Fibroblast of lung (primary cell): ENCODE results near the gene SEMA6A. TPM values are rescaled to one million over a fixed set of nuclear protein-coding genes. Genes with fewer than 3 reads are reported as not detected.

Experiments used
- DNase-seq, 2 donors: peaks; one replicate each; pipeline versions ENCODE4 v3.0.0 to v3.0.0-alpha.2; 2010; ENCODE audit warnings: low read depth in 2 of 2
- H2AFZ ChIP-seq: 2 replicates; pipeline ENCODE4 v1.5.1; 2012; ENCODE audit warnings: low read length, control low read depth, inconsistent platforms
- H3K27ac ChIP-seq: 2 replicates; pipeline ENCODE4 v1.5.1; 2011; ENCODE audit warnings: low read length, control low read depth; ENCODE audit not compliant: insufficient read depth
- H3K27me3 ChIP-seq: 2 replicates; pipeline ENCODE4 v1.5.1; 2011; ENCODE audit warnings: mild to moderate bottlenecking, low read length; ENCODE audit not compliant: control insufficient read depth, insufficient read depth
- H3K36me3 ChIP-seq: 2 replicates; pipeline ENCODE4 v1.5.1; 2011; ENCODE audit warnings: low read length; ENCODE audit not compliant: control insufficient read depth, insufficient read depth
- H3K4me1 ChIP-seq: 2 replicates; pipeline ENCODE4 v1.5.1; 2011; ENCODE audit warnings: low read length; ENCODE audit not compliant: control insufficient read depth, insufficient read depth; ENCODE audit errors: extremely low read depth
- H3K4me2 ChIP-seq: 2 replicates; pipeline ENCODE4 v1.5.1; 2011; ENCODE audit warnings: low read length, control low read depth; ENCODE audit not compliant: insufficient read depth; ENCODE audit errors: extremely low read depth
- H3K4me3 ChIP-seq, 4 experiments: fragments of 200-600 bp in 1 of 4; sonication (generic) in 1 of 4; replicated peaks in 1 of 4; 2 replicates each; pipeline ENCODE4 v1.5.1; 2011 to 2016; ENCODE audit warnings: low read length in 4 of 4, low read depth in 3 of 4, mild to moderate bottlenecking in 3 of 4, control low read depth in 2 of 4, inconsistent platforms in 1 of 4, mixed read lengths in 1 of 4; ENCODE audit not compliant: insufficient read depth in 1 of 4; ENCODE audit errors: control extremely low read depth in 1 of 4
- H3K79me2 ChIP-seq: 2 replicates; pipeline ENCODE4 v1.5.1; 2012; ENCODE audit warnings: mild to moderate bottlenecking, low read length, inconsistent platforms; ENCODE audit not compliant: control insufficient read depth, insufficient read depth
- H3K9ac ChIP-seq: 2 replicates; pipeline ENCODE4 v1.5.1; 2011; ENCODE audit warnings: mild to moderate bottlenecking, low read length, control low read depth; ENCODE audit not compliant: insufficient read depth
- H3K9me3 ChIP-seq: 2 replicates; pipeline ENCODE4 v1.5.1; 2012; ENCODE audit warnings: low read depth, low read length; ENCODE audit not compliant: control insufficient read depth, insufficient read depth
- H4K20me1 ChIP-seq: 2 replicates; pipeline ENCODE4 v1.5.1; 2011; ENCODE audit warnings: low read length; ENCODE audit not compliant: control insufficient read depth, insufficient read depth; ENCODE audit errors: extremely low read depth
- EZH2 ChIP-seq: IDR thresholded peaks from 2 replicates; pipeline ENCODE4 v1.5.1; 2012; ENCODE audit warnings: low read length, control low read depth, mild to moderate bottlenecking; ENCODE audit errors: missing control alignments
- polyA plus RNA-seq, 2 donors: library from polyadenylated mRNA; depleted of rRNA in 1 of 2; stranded (reverse) in 1 of 2; unstranded in 1 of 2; fragments of >200 nt; gene quantifications; 2 replicates each; pipeline ENCODE4 v1.2.1, GENCODE V29; 2011 to 2012; ENCODE audit warnings: missing spikeins in 1 of 2
- total RNA-seq: library from RNA; depleted of rRNA; stranded (reverse); fragments of >200 nt; gene quantifications from 2 replicates; pipeline ENCODE4 v1.2.1, GENCODE V29; 2014
- TF ChIP-seq, protein P1 (sequence below), 2 donors: IDR thresholded peaks in 1 of 2; conservative IDR thresholded peaks in 1 of 2; 1 replicate in 1 of 2; 2 replicates in 1 of 2; pipeline ENCODE4 v1.5.1; 2011 to 2012; ENCODE audit warnings: low read length in 2 of 2, control low read depth in 1 of 2, inconsistent platforms in 1 of 2, low read depth in 1 of 2, mild to moderate bottlenecking in 1 of 2

Gene SEMA6A
- total and polyA plus RNA-seq, 2 donors (not counting 1 experiment from before 2014, with no cell fraction given), result 0.17 to 0.22 TPM

DNA sequence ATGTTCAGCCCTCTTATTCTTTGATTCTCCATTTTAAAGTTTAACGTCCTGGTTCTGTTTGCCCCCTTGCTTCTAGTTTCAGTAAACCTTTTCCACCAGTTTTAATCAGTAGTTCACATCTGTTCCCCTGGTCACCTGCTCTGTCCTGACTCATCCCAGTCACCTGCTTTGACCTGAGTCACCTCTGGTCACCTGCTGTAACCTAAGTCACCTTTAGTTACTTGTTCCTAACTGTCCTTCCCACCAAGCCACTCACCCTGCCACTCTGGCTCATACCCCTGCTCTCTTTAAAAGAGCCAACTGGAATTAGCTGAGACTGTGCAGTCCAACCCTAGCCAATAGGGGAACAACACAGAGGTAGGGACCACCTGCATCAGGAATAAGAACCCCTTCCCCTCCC, 43.0 kb downstream of the SEMA6A start:
- DNase-seq, result no peak
- H3K79me2 ChIP-seq, result no peaks in the 10 kb centered on the region
- H3K4me2 ChIP-seq, result no peak overlapping the region
- H3K4me3 ChIP-seq, result no peak overlapping the region
- no peak overlapping the region for H3K27ac ChIP-seq
- H3K36me3 ChIP-seq, result no peaks in the 10 kb centered on the region
- no peak overlapping the region for H3K9ac ChIP-seq
- H2AFZ ChIP-seq, result no peak overlapping the region
- H3K9me3 ChIP-seq, result no peaks in the 10 kb centered on the region
- H3K27me3 ChIP-seq, result no peaks in the 10 kb centered on the region
- TF ChIP-seq EZH2, result no peak
- TF ChIP-seq, protein P1, sequence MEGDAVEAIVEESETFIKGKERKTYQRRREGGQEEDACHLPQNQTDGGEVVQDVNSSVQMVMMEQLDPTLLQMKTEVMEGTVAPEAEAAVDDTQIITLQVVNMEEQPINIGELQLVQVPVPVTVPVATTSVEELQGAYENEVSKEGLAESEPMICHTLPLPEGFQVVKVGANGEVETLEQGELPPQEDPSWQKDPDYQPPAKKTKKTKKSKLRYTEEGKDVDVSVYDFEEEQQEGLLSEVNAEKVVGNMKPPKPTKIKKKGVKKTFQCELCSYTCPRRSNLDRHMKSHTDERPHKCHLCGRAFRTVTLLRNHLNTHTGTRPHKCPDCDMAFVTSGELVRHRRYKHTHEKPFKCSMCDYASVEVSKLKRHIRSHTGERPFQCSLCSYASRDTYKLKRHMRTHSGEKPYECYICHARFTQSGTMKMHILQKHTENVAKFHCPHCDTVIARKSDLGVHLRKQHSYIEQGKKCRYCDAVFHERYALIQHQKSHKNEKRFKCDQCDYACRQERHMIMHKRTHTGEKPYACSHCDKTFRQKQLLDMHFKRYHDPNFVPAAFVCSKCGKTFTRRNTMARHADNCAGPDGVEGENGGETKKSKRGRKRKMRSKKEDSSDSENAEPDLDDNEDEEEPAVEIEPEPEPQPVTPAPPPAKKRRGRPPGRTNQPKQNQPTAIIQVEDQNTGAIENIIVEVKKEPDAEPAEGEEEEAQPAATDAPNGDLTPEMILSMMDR (conservative IDR thresholded peaks at IDR 0.05 in 1 of 2, IDR thresholded peaks at IDR 0.05 in 1 of 2; ENCODE audit: low read depth in 1 of 2, low read length in 2 of 2), result no peak
- no peaks in the 10 kb centered on the region for H4K20me1 ChIP-seq
- no peaks in the 10 kb centered on the region for H3K4me1 ChIP-seq

DNA sequence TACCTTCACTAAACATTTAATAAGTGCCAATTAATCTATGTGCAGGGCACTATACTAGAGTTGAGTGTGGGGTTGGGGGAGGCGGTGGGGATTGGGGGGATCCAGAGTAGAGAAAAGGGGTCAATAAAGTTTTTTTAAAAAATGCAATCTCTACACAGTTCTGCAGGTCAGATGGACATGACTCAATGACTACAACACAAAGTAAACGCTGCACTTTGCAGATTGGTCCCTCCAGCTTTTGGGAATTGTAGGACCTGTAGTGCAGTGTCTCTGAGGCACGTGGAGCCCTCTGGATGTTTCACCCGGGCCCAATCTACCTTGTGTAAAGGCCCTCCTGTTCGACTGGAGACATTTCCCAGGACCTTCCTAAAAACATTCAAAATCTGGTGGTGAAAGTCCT, 43.5 kb downstream of the SEMA6A start:
- Histone ChIP-seq H3K4me2 (no peak overlapping the region), H3K79me2 (no peaks in the 10 kb centered on the region), H2AFZ (no peak overlapping the region), H3K4me1 (no peaks in the 10 kb centered on the region), H3K27ac (no peak overlapping the region), H4K20me1 (no peaks in the 10 kb centered on the region), H3K36me3 (no peaks in the 10 kb centered on the region), H3K9me3 (no peaks in the 10 kb centered on the region), H3K4me3 (no peak overlapping the region), H3K27me3 (no peaks in the 10 kb centered on the region), H3K9ac (no peak overlapping the region)
- no peak for TF ChIP-seq EZH2
- TF ChIP-seq, protein P1 (conservative IDR thresholded peaks at IDR 0.05 in 1 of 2, IDR thresholded peaks at IDR 0.05 in 1 of 2; ENCODE audit: low read depth in 1 of 2, low read length in 2 of 2), result no peak
- no peak for DNase-seq

DNA sequence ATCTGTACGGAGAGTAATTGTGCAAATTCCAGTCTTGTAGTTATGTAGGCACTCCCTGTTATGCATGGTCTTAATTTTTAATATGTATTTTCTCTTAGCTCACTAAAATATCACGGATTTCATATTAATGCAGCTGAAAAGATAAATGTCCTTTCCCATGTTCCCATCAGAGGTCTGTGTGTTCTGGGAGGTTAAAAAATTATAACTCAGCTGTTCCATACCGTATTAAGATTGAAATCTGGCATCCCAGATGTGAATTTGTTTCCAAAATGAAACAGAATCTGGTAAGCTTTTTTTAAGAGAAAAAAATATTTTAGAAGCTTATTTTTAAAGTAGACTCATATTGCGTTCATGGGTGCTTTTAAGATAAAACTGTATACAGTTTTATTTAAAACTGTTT, 44.3 kb downstream of the SEMA6A start:
- Histone ChIP-seq H3K4me2 (no peak overlapping the region), H3K9me3 (no peaks in the 10 kb centered on the region), H3K27me3 (no peaks in the 10 kb centered on the region), H3K4me1 (no peaks in the 10 kb centered on the region), H3K9ac (no peak overlapping the region), H2AFZ (no peak overlapping the region), H3K36me3 (no peaks in the 10 kb centered on the region), H3K27ac (no peak overlapping the region), H3K79me2 (no peaks in the 10 kb centered on the region), H4K20me1 (no peaks in the 10 kb centered on the region), H3K4me3 (no peak overlapping the region)
- DNase-seq, result no peak
- TF ChIP-seq EZH2, result no peak
- TF ChIP-seq, protein P1 (conservative IDR thresholded peaks at IDR 0.05 in 1 of 2, IDR thresholded peaks at IDR 0.05 in 1 of 2; ENCODE audit: low read depth in 1 of 2, low read length in 2 of 2), result no peak
